Measurements from ENCODE around the gene NBPF6.
"Not testable (repeated sequence)": the region's sequence is repeated elsewhere in the genome, so short reads cannot be mapped to it uniquely, and the experiment has no call there.

NBPF6 gene

GRCh38 chr1:108496856-108497255 is 46.7 kb downstream of the NBPF6 start:
- not testable (repeated sequence) for DNase-seq (ENCODE audit: low read depth, low spot score)

DNA sequence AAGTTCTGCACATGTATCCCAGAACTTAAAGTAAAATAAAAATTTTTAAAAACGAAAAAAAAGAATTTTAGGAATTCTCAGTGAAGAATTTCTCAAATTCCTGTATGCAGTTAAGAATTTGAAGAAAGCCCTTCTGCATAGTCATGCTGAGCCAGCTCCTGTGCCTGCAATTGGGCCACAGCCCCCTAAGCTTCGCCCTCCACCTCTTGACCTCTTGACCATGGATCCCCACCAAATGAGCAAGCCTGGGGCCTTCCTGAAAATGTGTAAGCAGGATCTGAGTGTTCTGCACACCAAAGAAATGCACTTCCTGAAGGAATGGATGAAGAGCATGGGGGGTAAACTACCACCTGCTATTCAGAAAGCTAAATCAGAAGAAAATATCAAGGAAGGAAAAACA is 52.0 kb downstream of the NBPF6 start:
- no peak for DNase-seq (ENCODE audit: low read depth, low spot score)

GRCh38 chr1:108502624-108503023 is 52.5 kb downstream of the NBPF6 start:
- no peak for DNase-seq (ENCODE audit: low read depth, low spot score)

GRCh38 chr1:108503062-108503733 is 53.1 kb downstream of the NBPF6 start:
- DNase-seq (ENCODE audit: low read depth, low spot score) = peak; percentile 81

DNA sequence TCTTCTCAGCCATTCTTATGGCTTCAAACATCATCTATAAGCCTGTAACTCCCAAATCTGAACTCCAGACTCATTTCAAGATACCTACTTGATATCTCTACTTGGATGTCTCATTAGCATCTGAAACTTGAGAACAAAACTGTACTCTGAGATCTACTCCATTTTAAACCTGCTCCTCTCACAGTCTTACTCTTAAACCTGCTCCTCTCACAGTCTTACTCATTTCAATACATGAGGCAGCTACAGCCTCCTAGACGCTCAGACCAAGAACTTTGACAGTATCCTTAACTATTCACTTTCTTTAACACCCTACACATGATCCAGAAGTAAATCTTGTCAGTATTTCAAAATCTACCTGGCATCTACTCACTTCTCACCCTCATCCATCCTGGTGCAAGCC is 54.3 kb downstream of the NBPF6 start:
- no peak for DNase-seq (ENCODE audit: low read depth, low spot score)

GRCh38 chr1:108505763-108506070 is 55.6 kb downstream of the NBPF6 start:
- no peak for DNase-seq (ENCODE audit: low read depth, low spot score)

- DNase-seq (ENCODE audit: low read depth, low spot score) = no peak
These were observed 61.6 kb downstream of the NBPF6 start for GRCh38 chr1:108511764-108512163.

- DNase-seq (ENCODE audit: low read depth, low spot score) = no peak
These were observed 62.3 kb downstream of the NBPF6 start for GRCh38 chr1:108512239-108513043.

GRCh38 chr1:108513044-108513415 is 62.9 kb downstream of the NBPF6 start:
- no peak for DNase-seq (ENCODE audit: low read depth, low spot score)

DNA sequence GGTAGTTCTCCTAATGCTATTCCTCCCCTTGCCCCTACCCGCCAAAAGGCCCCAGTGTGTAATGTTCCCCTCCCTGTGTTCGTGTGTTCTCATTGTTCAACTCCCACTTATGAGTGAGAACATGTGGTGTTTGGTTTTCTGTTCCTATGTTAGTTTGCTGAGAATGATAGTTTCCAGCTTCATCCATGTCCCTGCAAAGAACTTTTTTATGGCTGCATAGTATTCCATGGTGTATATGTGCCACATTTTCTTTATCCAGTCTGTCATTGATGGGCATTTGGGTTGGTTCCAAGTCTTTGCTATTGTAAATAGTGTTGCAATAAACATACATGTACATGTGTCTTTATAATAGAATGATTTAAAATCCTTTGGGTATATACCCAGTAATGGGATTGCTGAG is 63.8 kb downstream of the NBPF6 start:
- DNase-seq (ENCODE audit: low read depth, low spot score) = not testable (repeated sequence)

DNA sequence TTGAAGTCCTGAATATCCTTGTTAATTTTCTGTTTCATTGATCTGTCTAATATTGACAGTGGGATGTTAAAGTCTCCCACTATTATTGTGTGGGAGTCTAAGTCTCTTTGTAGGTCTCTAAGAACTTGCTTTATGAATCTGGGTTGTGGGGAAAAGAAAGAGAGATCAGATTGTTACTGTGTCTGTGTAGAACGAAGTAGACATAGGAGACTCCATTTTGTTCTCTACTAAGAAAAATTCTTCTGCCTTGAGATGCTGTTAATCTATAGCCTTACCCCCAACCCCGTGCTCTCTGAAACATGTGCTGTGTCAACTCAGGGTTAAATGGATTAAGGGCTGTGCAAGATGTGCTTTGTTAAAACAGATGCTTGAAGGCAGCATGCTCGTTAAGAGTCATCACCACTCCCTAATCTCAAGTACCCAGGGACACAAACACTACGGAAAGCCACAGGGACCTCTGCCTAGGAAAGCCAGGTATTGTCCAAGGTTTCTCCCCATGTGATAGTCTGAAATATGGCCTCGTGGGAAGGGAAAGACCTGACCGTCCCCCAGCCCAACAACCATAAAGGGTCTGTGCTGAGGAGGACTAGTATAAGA is 67.3 kb downstream of the NBPF6 start:
- not testable (repeated sequence) for DNase-seq (ENCODE audit: low read depth, low spot score)

Data from ELF-1 (cell line).